Tibial nerve (tissue), 3 donors: ENCODE data around the gene TBC1D21.

Source experiments
- CTCF ChIP-seq, 5 experiments: fragments of 200-600 bp in 3 of 5; fragments of 450-650 bp in 2 of 5; sonication (generic) in 3 of 5; IDR thresholded peaks; one replicate each; pipeline ENCODE4 v1.5.1; 2016 to 2019; ENCODE audit warnings: antibody characterized with exemption in 5 of 5, mild to moderate bottlenecking in 3 of 5, moderate library complexity in 2 of 5
- POLR2A ChIP-seq, 2 donors: fragments of 450-650 bp; IDR thresholded peaks; one replicate each; pipeline ENCODE4 v1.6.1; 2017; ENCODE audit warnings: antibody characterized with exemption in 2 of 2, mild to moderate bottlenecking in 2 of 2, moderate library complexity in 2 of 2

DNA sequence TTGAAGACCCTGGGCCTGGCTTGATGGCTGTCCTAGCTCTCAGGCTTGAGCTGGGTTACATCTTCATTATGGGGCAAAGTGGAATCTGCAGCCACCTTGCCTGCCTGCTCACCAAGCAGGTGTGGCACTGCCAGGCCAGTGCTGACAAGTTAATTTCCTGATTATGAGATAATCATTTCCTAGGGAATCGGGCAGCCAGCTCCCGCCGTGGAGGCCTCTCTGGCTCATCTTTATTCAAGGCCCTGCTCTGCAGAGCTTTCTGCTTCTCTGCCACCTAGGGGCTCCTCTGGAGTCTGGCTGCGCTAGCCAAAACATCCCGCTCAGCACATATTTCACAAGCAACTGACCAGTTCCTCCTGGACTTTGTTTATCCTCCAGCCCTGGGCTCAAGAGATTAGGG is 62.8 kb downstream of the TBC1D21 start:
- TF ChIP-seq POLR2A (IDR thresholded peaks at IDR 0.05), result no peak
- TF ChIP-seq CTCF (IDR thresholded peaks at IDR 0.05), result no peak
